MM.1S (cell line): ENCODE measurements around the gene ZNF574.

Source experiments
- DNase-seq: peaks from one replicate; pipeline ENCODE4 v3.0.0-alpha.2; 2015
- H2AFZ ChIP-seq: fragments of 300-600 bp; sonication (generic); 2 replicates; pipeline ENCODE4 v1.6.0; 2016; ENCODE audit warnings: antibody characterized with exemption, low read length
- H3F3A ChIP-seq: fragments of 300-600 bp; sonication (generic); 2 replicates; pipeline ENCODE4 v1.6.1; 2016; ENCODE audit warnings: mild to moderate bottlenecking, antibody characterized with exemption, low read length, moderate library complexity, mixed read lengths; ENCODE audit not compliant: insufficient read depth
- H3K27ac ChIP-seq: fragments of 300-600 bp; sonication (generic); 2 replicates; pipeline ENCODE4 v1.5.1; 2016; ENCODE audit warnings: mild to moderate bottlenecking, low read length
- H3K27me3 ChIP-seq: fragments of 300-600 bp; sonication (generic); replicated peaks from 2 replicates; pipeline ENCODE4 v1.6.0; 2016; ENCODE audit warnings: low read length; ENCODE audit not compliant: insufficient read depth
- H3K36me3 ChIP-seq: fragments of 300-600 bp; sonication (generic); replicated peaks from 2 replicates; pipeline ENCODE4 v1.6.1; 2016; ENCODE audit warnings: mild to moderate bottlenecking, low read length, mixed read lengths; ENCODE audit not compliant: insufficient read depth
- H3K4me1 ChIP-seq: fragments of 300-600 bp; sonication (generic); 2 replicates; pipeline ENCODE4 v1.6.1; 2016; ENCODE audit warnings: low read length, mixed read lengths
- H3K4me2 ChIP-seq: fragments of 300-600 bp; sonication (generic); 2 replicates; pipeline ENCODE4 v1.6.0; 2016; ENCODE audit warnings: low read depth, low read length
- H3K4me3 ChIP-seq: fragments of 300-600 bp; sonication (generic); 2 replicates; pipeline ENCODE4 v1.5.1; 2016; ENCODE audit warnings: low read length, mixed read lengths
- H3K79me2 ChIP-seq: fragments of 300-600 bp; sonication (generic); 2 replicates; pipeline ENCODE4 v1.6.1; 2016; ENCODE audit warnings: mixed run types, low read length, mixed read lengths
- H3K9ac ChIP-seq: fragments of 300-600 bp; sonication (generic); 2 replicates; pipeline ENCODE4 v1.6.1; 2016; ENCODE audit warnings: low read length, mixed read lengths
- H3K9me2 ChIP-seq: fragments of 300-600 bp; sonication (generic); replicated peaks from 2 replicates; pipeline ENCODE4 v1.6.1; 2016; ENCODE audit warnings: mild to moderate bottlenecking, low read length, mixed read lengths; ENCODE audit not compliant: insufficient read depth
- H3K9me3 ChIP-seq: fragments of 300-600 bp; sonication (generic); replicated peaks from 2 replicates; pipeline ENCODE4 v1.6.1; 2016; ENCODE audit warnings: mild to moderate bottlenecking, low read length, mixed read lengths; ENCODE audit not compliant: insufficient read depth
- H4K20me1 ChIP-seq: fragments of 300-600 bp; sonication (generic); 2 replicates; pipeline ENCODE4 v1.6.1; 2016; ENCODE audit warnings: mild to moderate bottlenecking, low read length, moderate library complexity, mixed read lengths; ENCODE audit not compliant: insufficient read depth
- EZH2 ChIP-seq: fragments of 300-600 bp; sonication (generic); optimal IDR thresholded peaks from 2 replicates; pipeline ENCODE3; 2017; ENCODE audit warnings: low read depth, mild to moderate bottlenecking, antibody characterized with exemption, low read length, mixed read lengths
- EZH2phosphoT487 ChIP-seq: fragments of 300-600 bp; sonication (generic); IDR thresholded peaks from 2 replicates; pipeline ENCODE4 v1.6.1; 2018; ENCODE audit warnings: antibody characterized with exemption, low read length
- TF ChIP-seq, protein P1 (sequence below): fragments of 300-600 bp; sonication (generic); IDR thresholded peaks from 2 replicates; pipeline ENCODE4 v1.5.1; 2016; ENCODE audit warnings: antibody characterized with exemption, low read length, mixed read lengths

ZNF574 gene

DNA sequence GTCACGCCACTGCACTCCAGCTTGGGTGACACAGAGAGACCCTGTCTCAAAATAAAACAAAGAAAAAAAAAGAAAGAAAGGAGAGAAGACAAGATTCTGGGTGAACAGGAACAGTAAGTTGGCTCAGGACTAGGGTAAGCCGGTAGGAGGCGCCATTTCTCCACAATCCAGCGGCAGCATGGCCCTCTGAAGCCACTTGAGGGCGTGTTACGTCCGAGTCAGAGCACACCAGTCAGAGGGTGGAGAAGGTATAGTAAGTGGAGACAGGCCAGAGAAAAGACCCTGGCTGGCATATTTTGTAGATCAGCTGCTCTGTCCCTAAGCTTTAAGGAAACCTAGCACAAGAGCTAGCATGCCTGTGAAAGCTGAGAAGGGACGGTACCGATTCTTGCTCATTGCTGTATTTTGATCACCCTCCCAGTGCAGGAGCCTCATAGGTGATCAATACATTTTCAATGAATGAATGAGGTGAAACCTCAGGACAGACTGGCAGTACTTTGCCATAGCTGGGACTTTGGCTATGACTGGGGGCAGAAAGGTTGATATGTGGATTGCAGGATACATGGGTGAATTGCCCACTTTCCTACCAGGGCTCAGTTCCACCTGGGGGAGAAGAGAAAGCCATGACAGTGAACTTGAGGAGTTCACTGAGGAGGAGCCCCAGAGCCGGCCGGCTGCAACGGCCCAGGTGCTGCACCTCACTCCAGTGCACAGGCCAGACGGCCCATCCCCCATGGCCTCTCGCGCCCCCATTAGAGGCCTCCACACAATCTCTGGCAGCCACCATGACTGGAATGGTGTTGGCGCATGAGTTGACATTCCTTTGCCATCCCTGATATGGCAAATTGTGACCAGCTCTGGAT, 32.8 kb downstream of the ZNF574 start:
- Histone ChIP-seq H3K4me1 (peaks cover 2% of the 10 kb centered on the region; the same call in 1 of the 2 replicates), H3K79me2 (no peaks in the 10 kb centered on the region), H3K9me3 (no peaks in the 10 kb centered on the region), H2AFZ (no peak overlapping the region), H3K36me3 (no peaks in the 10 kb centered on the region), H3K9ac (no peak overlapping the region), H3K27ac (no peak overlapping the region), H3F3A (no peaks in the 10 kb centered on the region), H3K4me3 (no peak overlapping the region), H3K9me2 (no peaks in the 10 kb centered on the region), H4K20me1 (no peaks in the 10 kb centered on the region), H3K27me3 (no peaks in the 10 kb centered on the region), H3K4me2 (no peak overlapping the region)
- TF ChIP-seq EZH2 (no peak), EZH2phosphoT487 (no peak)
- TF ChIP-seq, protein P1, sequence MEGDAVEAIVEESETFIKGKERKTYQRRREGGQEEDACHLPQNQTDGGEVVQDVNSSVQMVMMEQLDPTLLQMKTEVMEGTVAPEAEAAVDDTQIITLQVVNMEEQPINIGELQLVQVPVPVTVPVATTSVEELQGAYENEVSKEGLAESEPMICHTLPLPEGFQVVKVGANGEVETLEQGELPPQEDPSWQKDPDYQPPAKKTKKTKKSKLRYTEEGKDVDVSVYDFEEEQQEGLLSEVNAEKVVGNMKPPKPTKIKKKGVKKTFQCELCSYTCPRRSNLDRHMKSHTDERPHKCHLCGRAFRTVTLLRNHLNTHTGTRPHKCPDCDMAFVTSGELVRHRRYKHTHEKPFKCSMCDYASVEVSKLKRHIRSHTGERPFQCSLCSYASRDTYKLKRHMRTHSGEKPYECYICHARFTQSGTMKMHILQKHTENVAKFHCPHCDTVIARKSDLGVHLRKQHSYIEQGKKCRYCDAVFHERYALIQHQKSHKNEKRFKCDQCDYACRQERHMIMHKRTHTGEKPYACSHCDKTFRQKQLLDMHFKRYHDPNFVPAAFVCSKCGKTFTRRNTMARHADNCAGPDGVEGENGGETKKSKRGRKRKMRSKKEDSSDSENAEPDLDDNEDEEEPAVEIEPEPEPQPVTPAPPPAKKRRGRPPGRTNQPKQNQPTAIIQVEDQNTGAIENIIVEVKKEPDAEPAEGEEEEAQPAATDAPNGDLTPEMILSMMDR: peak; percentile 100
- DNase-seq: peak; percentile 83

- DNase-seq: no peak
- Histone ChIP-seq H3K36me3 (no peaks in the 10 kb centered on the region), H3K27me3 (no peaks in the 10 kb centered on the region), H3K4me2 (no peak overlapping the region), H3K79me2 (no peaks in the 10 kb centered on the region), H3K9me3 (no peaks in the 10 kb centered on the region), H3K4me1 (peaks cover 12% of the 10 kb centered on the region), H2AFZ (no peak overlapping the region), H3K9ac (no peak overlapping the region), H4K20me1 (no peaks in the 10 kb centered on the region), H3K9me2 (no peaks in the 10 kb centered on the region), H3K4me3 (no peak overlapping the region), H3F3A (no peaks in the 10 kb centered on the region), H3K27ac (no peak overlapping the region)
- TF ChIP-seq, protein P1: no peak
- TF ChIP-seq EZH2 (no peak), EZH2phosphoT487 (no peak)
These were observed 33.9 kb downstream of the ZNF574 start for GRCh38 chr19:42109896-42110295.

GRCh38 chr19:42110658-42111057, 34.7 kb downstream of the ZNF574 start:
- H3K4me3 ChIP-seq: no peak overlapping the region
- H3K27ac ChIP-seq: no peak overlapping the region
- no peak overlapping the region for H2AFZ ChIP-seq
- no peaks in the 10 kb centered on the region for H3K9me3 ChIP-seq
- H3K79me2 ChIP-seq: no peaks in the 10 kb centered on the region
- H3K9me2 ChIP-seq: no peaks in the 10 kb centered on the region
- H3K4me2 ChIP-seq: no peak overlapping the region
- H3K36me3 ChIP-seq: no peaks in the 10 kb centered on the region
- TF ChIP-seq, protein P1: no peak
- no peak for TF ChIP-seq EZH2phosphoT487
- TF ChIP-seq EZH2: no peak
- no peaks in the 10 kb centered on the region for H3F3A ChIP-seq
- H4K20me1 ChIP-seq: no peaks in the 10 kb centered on the region
- DNase-seq: no peak
- peaks cover 19% of the 10 kb centered on the region for H3K4me1 ChIP-seq
- no peak overlapping the region for H3K9ac ChIP-seq
- H3K27me3 ChIP-seq: no peaks in the 10 kb centered on the region
